Measurements from ENCODE around the gene RCAN1. TPM values are rescaled to one million over a fixed set of nuclear protein-coding genes. Genes with fewer than 3 reads are reported as not detected.

The RCAN1 gene
- 192 and 248 TPM in 2 replicates for total RNA-seq

GRCh38 chr21:34614628-34615486, at the start of gene RCAN1:
TSS of gene RCAN1 (minus strand) at chr21:34615113. CDS start at chr21:34615011, 102 bp downstream.

DNA sequence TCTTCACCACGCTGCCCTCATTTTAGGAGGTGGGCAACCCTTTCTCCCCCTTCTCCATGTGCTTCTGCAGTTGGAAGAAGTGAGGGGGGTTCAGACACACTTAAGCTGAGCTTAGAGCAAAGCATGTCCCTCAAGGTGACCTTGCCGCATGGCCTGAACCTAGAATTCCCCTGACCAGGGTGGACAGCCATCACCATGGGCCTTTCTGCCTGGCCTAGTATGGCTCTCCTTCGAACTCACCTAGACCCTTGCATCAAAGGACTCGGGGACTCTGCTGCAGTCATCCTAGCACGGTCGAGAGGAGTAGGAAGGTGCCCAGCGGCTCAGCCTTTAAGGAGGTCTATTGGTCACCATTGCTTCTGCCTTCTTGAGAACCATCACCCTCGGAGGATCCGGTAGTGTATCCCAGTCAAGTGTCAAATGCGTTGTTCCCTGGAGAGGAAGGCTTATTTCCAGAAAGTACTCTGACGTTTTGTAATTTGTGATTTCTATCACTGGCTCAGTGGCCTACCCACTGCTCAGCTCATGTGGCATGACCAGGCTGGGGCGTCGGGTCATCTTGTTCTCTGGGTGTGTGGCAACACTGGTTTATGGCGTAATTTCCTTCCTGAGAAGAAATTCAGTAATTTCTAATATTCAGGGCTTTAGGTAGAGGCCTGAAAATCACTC, 103.0 kb downstream of the RCAN1 start, which contains the start of gene KCNE1:
Gene KCNE1 (minus strand): TSS at position 424 of the 669 bp plus-strand sequence. CDS start 62,576 bp downstream, outside the sequence.

Other genes starting within 250 kb of the RCAN1 start
- gene SMIM11, start 239.6 kb downstream of the RCAN1 start, total RNA-seq, result 8.2 and 14.4 TPM in 2 replicates
- gene SMIM34, start 191.2 kb downstream of the RCAN1 start, total RNA-seq, result not detected in 2 replicates
- 0.54 and 0.65 TPM in 2 replicates for gene KCNE1, start 102.9 kb downstream of the RCAN1 start, total RNA-seq
- gene CLIC6, start 53.9 kb upstream of the RCAN1 start, total RNA-seq, result 10.9 and 22.7 TPM in 2 replicates

Data from articular chondrocyte of knee joint (primary cell).